IMR-90 (cell line): ENCODE measurements around the gene HOXA10.

Experiments used
- CEBPB ChIP-seq: IDR thresholded peaks from 2 replicates; pipeline ENCODE4 v1.6.1; 2012; ENCODE audit warnings: low read depth, low read length, improper control_type of control experiment
- CTCF ChIP-seq: conservative IDR thresholded peaks from 2 replicates; pipeline ENCODE4 v1.5.1; 2012; ENCODE audit warnings: mild to moderate bottlenecking, low read depth, low read length, improper control_type of control experiment
- ELK1 ChIP-seq: fragments of 150-350 bp; IDR thresholded peaks from 2 replicates; pipeline ENCODE4 v1.6.1; 2016; ENCODE audit warnings: low read depth, mild to moderate bottlenecking, low read length, moderate library complexity, borderline replicate concordance
- MAZ ChIP-seq: IDR thresholded peaks from 2 replicates; pipeline ENCODE4 v1.6.1; 2012; ENCODE audit warnings: low read depth, mild to moderate bottlenecking, low read length, improper control_type of control experiment, moderate library complexity, borderline replicate concordance
- MXI1 ChIP-seq: IDR thresholded peaks from 2 replicates; pipeline ENCODE4 v1.6.1; 2012; ENCODE audit warnings: low read depth, mild to moderate bottlenecking, low read length, moderate library complexity, borderline replicate concordance
- NFE2L2 ChIP-seq: fragments of 150-350 bp; IDR thresholded peaks from 2 replicates; pipeline ENCODE4 v1.6.1; 2016; ENCODE audit warnings: low read depth, mild to moderate bottlenecking, low read length
- POLR2A ChIP-seq: IDR thresholded peaks from 2 replicates; pipeline ENCODE4 v1.6.1; 2012; ENCODE audit warnings: mild to moderate bottlenecking, low read depth, low read length
- RAD21 ChIP-seq: IDR thresholded peaks from 2 replicates; pipeline ENCODE4 v1.6.1; 2012; ENCODE audit warnings: low read length, improper control_type of control experiment
- RCOR1 ChIP-seq: IDR thresholded peaks from 2 replicates; pipeline ENCODE4 v1.6.1; 2012; ENCODE audit warnings: mild to moderate bottlenecking, low read length, improper control_type of control experiment; ENCODE audit not compliant: insufficient replicate concordance
- RFX5 ChIP-seq: IDR thresholded peaks from 2 replicates; pipeline ENCODE4 v1.8.0; 2012; ENCODE audit warnings: low read depth, mild to moderate bottlenecking, low read length, moderate library complexity
- SMC3 ChIP-seq: fragments of 150-350 bp; IDR thresholded peaks from 2 replicates; pipeline ENCODE4 v1.6.1; 2016; ENCODE audit warnings: low read depth, mild to moderate bottlenecking, antibody characterized with exemption, low read length, moderate library complexity

- no peak for TF ChIP-seq MAZ
- TF ChIP-seq CTCF = no peak
- no peak for TF ChIP-seq ELK1
- TF ChIP-seq RAD21 = no peak
- TF ChIP-seq POLR2A = no peak
- no peak for TF ChIP-seq CEBPB
- TF ChIP-seq RCOR1 = no peak
- no peak for TF ChIP-seq NFE2L2
- no peak for TF ChIP-seq MXI1
- TF ChIP-seq SMC3 = no peak
- TF ChIP-seq RFX5 = no peak
These were observed 31.5 kb downstream of the HOXA10 start for GRCh38 chr7:27142580-27143022.
